Osteocyte (in vitro differentiated cells): ENCODE data around the gene NR2F1-AS1. TPM values are rescaled to one million over a fixed set of nuclear protein-coding genes. Genes with fewer than 3 reads are reported as not detected.

ENCODE experiments used
- DNase-seq: peaks from one replicate; pipeline ENCODE4 v3.0.0; 2021; ENCODE audit warnings: mixed read lengths; ENCODE audit not compliant: unreplicated experiment; ENCODE audit errors: extremely low spot score
- H3K27ac Mint-ChIP-seq: one replicate; pipeline ENCODE4 v1.8.0; 2021; ENCODE audit warnings: mild to moderate bottlenecking, mixed read lengths; ENCODE audit not compliant: unreplicated experiment
- H3K27me3 Mint-ChIP-seq: one replicate; pipeline ENCODE4 v1.8.0; 2021; ENCODE audit warnings: mixed read lengths; ENCODE audit not compliant: unreplicated experiment
- H3K36me3 Mint-ChIP-seq: one replicate; pipeline ENCODE4 v1.8.0; 2021; ENCODE audit warnings: mixed read lengths; ENCODE audit not compliant: unreplicated experiment
- H3K4me1 Mint-ChIP-seq: one replicate; pipeline ENCODE4 v1.8.0; 2021; ENCODE audit warnings: mixed read lengths; ENCODE audit not compliant: unreplicated experiment
- H3K4me3 Mint-ChIP-seq: one replicate; pipeline ENCODE4 v1.8.0; 2021; ENCODE audit warnings: mild to moderate bottlenecking, moderate library complexity, mixed read lengths; ENCODE audit not compliant: unreplicated experiment
- H3K9me3 Mint-ChIP-seq: one replicate; pipeline ENCODE4 v1.8.0; 2021; ENCODE audit warnings: mixed read lengths; ENCODE audit not compliant: unreplicated experiment
- total RNA-seq: library from RNA; stranded (reverse); gene quantifications from 2 replicates; pipeline ENCODE4 v1.2.1, GENCODE V29; 2021
- TF ChIP-seq, protein P1 (sequence below): fragments of 200-600 bp; sonication (generic); IDR thresholded peaks from 2 replicates; pipeline ENCODE4 v1.5.0; 2021; ENCODE audit warnings: antibody characterized with exemption, mild to moderate bottlenecking, moderate library complexity

Gene NR2F1-AS1
- total RNA-seq, 1 donor from 2014 or later, result 40.9 TPM

DNA sequence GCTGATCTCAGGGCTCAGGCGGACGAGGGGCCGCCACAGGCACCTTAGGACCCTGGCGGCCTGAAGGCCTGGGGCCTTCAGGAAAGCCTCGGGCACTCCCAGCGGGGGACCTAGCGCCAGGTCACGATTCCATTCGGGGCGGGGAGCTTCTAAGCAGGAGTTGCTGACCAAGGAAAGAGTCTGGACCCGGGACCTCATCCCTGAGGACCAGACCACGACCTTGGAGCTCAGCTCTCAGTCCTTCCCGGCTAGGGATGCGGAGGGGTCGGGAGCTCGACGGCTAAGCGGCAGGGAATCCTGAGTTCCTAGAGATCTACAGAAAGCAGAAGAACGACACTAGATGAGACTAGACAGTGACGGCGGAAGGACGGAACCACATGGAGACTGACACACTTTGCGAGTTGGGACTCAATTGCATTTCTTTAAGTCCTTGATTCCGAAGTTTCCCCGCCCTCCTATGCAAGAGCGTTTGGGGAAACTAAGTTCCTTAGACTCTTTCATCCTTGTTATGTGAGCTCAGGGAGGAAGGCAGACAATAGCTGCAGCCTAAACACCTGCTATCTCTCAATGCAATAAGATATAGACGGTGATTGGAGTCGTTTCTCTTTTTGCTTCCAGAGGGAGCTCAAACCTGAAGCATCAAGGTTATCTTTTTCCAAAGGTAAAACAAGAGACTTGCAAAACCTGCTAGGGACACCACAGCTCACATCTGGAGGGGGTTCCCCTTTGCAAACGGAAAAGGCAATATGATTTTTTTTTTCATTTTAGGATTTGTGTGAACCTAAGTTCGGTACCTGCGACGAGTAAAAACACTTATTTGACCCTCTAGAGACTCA lies 9.7 kb downstream of the NR2F1-AS1 start:
- Mint-ChIP-seq H3K4me1 (peaks cover 66% of the 10 kb centered on the region), H3K27me3 (no peaks in the 10 kb centered on the region), H3K36me3 (peaks cover 19% of the 10 kb centered on the region), H3K4me3 (no peak overlapping the region), H3K9me3 (no peaks in the 10 kb centered on the region), H3K27ac (peak overlapping the region; percentile 56)
- TF ChIP-seq, protein P1, sequence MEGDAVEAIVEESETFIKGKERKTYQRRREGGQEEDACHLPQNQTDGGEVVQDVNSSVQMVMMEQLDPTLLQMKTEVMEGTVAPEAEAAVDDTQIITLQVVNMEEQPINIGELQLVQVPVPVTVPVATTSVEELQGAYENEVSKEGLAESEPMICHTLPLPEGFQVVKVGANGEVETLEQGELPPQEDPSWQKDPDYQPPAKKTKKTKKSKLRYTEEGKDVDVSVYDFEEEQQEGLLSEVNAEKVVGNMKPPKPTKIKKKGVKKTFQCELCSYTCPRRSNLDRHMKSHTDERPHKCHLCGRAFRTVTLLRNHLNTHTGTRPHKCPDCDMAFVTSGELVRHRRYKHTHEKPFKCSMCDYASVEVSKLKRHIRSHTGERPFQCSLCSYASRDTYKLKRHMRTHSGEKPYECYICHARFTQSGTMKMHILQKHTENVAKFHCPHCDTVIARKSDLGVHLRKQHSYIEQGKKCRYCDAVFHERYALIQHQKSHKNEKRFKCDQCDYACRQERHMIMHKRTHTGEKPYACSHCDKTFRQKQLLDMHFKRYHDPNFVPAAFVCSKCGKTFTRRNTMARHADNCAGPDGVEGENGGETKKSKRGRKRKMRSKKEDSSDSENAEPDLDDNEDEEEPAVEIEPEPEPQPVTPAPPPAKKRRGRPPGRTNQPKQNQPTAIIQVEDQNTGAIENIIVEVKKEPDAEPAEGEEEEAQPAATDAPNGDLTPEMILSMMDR, result no peak
- no peak for DNase-seq

DNA sequence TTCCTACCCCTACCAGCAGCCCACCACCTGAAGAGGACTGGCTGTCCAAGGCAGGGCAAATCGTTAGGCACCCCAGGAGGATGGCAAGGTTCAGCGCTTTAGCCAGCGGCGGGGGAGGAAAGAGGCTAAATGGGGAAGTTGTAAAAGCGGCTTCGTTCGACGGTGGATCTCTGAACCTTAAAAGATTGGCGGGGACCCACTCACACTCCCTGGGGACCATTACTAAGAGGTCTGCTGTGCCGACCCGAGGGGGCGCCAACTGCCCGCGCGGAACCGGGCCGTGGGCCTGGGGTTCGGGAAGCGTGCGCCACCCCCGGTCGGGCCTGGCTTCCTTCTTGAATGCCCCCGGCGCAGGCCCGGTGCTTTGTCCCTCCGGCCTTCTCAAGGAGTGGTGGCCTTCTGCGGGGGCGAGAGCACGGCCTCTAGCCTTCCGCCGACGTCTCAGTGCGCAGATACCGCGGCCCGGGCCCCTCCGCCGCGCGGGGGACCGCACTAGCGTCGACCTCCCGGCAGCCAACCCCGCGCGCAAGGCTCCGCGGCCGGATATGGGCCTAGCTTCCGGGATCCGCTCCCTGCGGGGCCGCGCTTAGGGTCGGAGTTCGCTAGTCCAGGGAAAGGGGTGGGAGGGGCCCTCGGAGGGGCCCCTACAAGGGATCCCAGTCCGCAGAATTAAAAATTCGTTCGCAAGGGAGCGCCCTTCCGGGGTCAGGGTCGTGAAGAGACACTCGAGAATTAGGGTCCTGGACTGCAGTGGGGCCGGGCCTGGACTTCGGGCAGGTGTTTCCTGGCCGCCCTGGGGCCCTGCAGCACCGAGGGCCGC lies 10.5 kb downstream of the NR2F1-AS1 start:
- DNase-seq, result no peak
- H3K27ac Mint-ChIP-seq, result peak overlapping the region; percentile 38
- H3K4me3 Mint-ChIP-seq, result no peak overlapping the region
- peaks cover 62% of the 10 kb centered on the region for H3K4me1 Mint-ChIP-seq
- H3K27me3 Mint-ChIP-seq, result no peaks in the 10 kb centered on the region
- H3K36me3 Mint-ChIP-seq, result peaks cover 19% of the 10 kb centered on the region
- no peaks in the 10 kb centered on the region for H3K9me3 Mint-ChIP-seq
- TF ChIP-seq, protein P1, result no peak

DNA sequence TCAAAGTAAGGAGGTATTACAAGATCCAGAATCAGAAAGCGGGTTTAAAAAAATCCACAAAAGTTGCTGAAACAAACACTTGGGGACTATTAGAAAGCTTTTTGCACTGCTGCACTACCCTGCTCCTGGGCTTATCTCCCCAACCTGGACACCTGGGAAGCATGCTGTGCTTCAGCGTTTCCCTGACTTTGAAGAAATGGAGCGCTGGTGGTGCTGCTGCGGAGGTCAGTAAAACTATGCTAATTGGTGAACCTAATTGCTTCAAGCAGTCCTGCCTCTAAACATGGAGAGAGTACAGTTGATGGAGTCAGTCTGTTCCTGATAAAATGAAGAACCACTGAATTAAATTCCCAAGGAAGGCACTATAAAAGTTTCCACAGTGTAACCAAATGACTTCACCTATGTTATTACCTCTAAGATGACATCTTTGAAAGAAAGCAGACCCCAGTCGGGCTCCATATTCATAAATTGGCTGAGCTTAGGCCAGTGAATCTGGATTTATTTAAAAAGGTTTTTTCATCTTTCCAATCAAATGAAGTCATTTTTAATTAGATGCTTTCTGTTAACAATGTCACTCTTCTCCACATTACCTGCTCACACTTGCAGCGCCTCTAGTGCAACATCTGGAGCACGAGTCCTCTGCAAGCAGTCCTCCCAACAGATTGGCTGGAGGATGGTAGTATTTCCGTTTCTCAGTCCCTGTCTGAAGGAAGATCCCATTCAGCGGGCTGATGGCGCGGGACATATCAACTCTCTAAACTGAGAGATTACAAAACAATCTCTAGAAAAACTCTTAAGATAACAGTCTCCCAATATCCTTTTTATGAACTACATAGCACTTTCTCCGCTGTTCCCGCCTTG lies 11.5 kb downstream of the NR2F1-AS1 start:
- peaks cover 54% of the 10 kb centered on the region for H3K4me1 Mint-ChIP-seq
- no peak for DNase-seq
- no peaks in the 10 kb centered on the region for H3K27me3 Mint-ChIP-seq
- no peak overlapping the region for H3K4me3 Mint-ChIP-seq
- H3K27ac Mint-ChIP-seq, result peak overlapping the region; percentile 38
- TF ChIP-seq, protein P1, result no peak
- H3K9me3 Mint-ChIP-seq, result no peaks in the 10 kb centered on the region
- H3K36me3 Mint-ChIP-seq, result peaks cover 19% of the 10 kb centered on the region

DNA sequence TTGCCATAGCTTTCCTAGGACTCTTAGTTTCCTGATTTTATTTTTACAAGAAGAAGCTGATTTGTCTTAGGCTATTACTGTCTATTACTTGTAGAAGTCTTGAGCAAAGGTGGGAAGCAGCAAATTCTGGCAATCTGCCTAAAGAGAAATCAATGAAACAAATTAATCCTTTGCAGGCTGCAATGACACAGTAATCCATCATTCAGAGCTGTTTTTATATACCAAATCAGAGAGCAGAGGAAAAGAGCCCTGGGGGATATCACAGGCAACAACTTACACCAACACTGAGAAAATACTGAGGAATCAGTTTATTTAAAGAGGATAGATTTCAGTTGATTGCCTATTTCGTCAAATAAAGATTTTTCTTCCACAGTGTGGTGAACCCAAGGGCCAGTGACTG lies 13.6 kb downstream of the NR2F1-AS1 start:
- no peak for DNase-seq
- H3K27ac Mint-ChIP-seq, result peak overlapping the region; percentile 35
- peaks cover 44% of the 10 kb centered on the region for H3K4me1 Mint-ChIP-seq
- H3K9me3 Mint-ChIP-seq, result no peaks in the 10 kb centered on the region
- TF ChIP-seq, protein P1, result no peak
- no peak overlapping the region for H3K4me3 Mint-ChIP-seq
- peaks cover 12% of the 10 kb centered on the region for H3K36me3 Mint-ChIP-seq
- H3K27me3 Mint-ChIP-seq, result no peaks in the 10 kb centered on the region
